GM18951 (cell line): ENCODE results near the gene CDK19.

Experiments used
- POLR2A ChIP-seq: IDR thresholded peaks from 4 replicates; pipeline ENCODE4 v1.6.1; 2011; ENCODE audit warnings: mild to moderate bottlenecking; ENCODE audit not compliant: insufficient read length, insufficient read depth; ENCODE audit errors: extremely low read depth
- in situ Hi-C: fragments of 300-500 bp; cut with MboI; formaldehyde crosslinking; loops from one replicate; pipeline ENCODE4 v1.12.0; 2022; ENCODE audit warnings: low sequenced_read_pairs, mixed read lengths, inconsistent platforms; ENCODE audit not compliant: unreplicated experiment

Gene CDK19

DNA sequence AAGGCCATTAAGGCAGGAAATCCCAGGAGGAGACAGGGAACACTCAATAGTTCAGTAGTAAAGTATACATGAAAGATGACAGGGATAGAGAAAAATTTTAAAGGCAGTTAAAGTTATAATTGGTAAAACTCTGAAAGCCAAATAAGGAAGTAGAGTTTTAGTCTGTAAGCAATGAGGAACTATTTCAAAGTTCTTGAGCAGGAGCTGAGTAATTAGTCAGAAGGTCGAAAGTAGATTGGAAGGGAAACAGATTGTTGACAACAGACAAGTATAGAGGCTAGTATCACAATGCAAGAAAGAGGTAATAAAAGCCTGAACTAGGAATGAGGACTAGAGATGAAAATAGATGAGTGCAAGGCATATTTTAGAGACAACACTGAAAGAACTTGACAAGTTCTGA is 150.3 kb downstream of the CDK19 start:
- TF ChIP-seq POLR2A: no peak
- in situ Hi-C loops: no loop called here

DNA sequence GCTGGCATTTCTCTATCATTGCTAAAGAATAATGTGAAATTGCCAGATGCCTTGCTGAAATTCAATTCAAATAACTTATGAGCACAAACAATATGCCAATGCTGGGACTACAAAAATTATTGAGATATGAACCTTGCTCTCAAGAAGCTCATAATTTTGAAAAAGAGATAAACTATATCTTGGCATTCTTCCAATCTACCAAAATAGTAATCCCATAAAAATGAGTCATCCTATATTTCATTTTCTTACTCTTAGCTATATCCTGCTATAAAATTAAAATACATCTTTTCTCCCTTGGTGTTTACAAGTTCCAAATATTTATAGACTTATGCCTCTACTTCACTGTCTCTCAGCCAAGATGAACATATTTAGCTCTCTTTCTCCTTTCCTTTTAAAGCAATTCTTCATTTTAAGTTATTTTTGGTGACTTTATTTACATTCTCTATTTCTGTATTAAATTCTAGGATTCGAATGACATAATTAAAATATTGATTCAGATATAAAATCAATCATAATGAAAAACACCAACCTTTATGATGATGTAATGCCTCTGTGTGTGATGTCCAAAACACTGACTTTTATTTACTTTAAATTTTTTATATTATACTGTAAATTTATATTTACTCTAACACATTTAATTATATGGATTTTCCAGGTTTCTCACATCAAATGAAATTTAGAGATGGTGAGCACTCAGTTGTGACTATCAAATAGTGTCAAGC is 152.6 kb downstream of the CDK19 start:
- TF ChIP-seq POLR2A: no peak
- in situ Hi-C loops: no loop called here

DNA sequence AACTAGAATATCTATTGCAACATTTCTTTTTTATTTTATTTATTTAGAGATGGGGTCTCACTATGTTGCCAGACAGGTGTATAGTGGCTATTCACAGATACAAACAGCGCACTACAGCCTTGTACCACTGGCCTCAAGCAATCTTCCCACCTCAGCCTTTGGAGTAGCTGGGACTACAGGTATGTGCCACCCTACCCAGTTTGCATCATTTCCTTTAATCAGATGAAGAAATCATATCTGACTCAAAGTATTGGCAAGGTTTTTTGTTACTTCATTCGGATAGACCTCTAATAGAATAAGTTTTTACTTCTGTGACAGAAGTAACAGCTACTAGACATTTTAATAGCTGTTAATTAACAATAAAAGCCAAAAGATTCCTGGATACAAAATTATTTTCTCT is 153.9 kb downstream of the CDK19 start:
- in situ Hi-C loops: no loop called here
- TF ChIP-seq POLR2A: no peak

DNA sequence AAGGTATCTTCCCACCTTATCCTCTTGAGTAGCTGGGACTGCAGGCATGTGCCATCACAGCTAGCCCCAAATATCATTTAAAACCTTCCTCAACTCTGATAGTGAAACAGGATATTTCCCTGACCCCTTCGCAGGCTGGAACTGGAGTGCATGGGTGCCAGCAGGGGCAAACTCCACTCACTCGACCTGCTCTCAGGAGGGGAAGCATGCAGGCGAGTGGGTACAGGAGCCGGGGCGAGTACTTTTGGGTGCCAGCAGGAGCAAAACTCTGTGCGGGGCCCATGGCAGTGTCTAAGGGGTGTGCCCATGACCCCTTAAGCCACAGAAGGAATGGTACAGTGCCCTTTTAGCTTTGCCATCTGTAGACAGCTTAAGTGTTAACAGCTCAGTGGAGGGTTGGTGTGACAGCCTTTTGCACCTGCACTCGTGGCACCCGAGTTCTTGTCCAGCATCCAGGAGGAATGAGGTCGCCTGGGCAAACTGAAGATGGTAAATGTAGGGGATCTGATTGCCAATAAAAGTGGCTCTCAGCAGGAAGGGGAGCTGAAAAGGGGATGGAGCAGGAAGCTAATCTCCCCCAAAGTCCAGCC is 155.1 kb downstream of the CDK19 start:
- in situ Hi-C loops: no loop called here

DNA sequence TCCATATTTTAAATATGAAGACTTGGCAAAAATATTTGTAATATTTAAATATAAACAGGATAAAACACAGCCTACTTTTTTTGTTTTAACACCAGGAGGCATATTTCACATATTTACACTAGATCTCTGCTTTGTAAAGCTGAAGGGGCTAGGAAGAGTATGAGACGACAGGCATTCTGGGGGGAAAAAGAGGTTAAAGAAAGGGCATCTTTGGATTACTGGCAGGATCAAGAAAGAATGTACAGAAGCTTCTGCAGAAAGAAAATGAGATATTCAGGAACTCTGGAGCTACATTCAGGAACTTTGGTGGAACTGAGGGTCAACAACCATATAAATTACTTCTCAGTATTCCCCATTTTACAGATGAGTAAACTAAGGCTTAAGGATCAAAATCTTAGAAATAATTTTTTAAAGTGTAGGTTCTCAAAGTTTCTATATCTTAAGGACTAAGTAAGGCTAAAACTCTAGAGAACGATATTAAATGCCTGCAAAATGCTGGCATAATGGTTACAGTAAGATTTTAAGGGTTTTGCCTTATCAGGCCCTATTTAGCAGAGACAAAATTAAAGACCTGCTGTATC is 156.5 kb downstream of the CDK19 start:
- no peak for TF ChIP-seq POLR2A
- in situ Hi-C loops: no loop called here

More for the DNA sequence above, 155.1 kb downstream of the CDK19 start:
- no peak for TF ChIP-seq POLR2A

DNA sequence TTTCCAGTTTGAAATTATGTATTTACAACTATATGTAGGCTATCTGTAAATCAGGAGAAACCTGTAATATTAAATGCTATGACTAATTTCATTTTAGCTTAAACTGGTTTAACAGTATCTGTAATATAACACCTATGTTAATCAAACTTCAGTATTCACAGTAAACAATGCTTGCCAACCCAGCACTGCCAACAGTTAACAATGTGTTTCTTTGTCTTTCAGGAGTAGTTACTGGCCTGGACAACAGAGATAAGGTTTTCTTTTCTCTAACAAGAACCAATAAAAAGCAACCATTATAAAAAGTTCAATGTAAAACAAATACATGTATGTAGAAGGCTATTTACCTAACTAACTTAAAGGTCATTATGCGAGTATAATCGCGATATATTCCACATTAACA is 158.8 kb downstream of the CDK19 start:
- in situ Hi-C loops: no loop called here
- TF ChIP-seq POLR2A: no peak

DNA sequence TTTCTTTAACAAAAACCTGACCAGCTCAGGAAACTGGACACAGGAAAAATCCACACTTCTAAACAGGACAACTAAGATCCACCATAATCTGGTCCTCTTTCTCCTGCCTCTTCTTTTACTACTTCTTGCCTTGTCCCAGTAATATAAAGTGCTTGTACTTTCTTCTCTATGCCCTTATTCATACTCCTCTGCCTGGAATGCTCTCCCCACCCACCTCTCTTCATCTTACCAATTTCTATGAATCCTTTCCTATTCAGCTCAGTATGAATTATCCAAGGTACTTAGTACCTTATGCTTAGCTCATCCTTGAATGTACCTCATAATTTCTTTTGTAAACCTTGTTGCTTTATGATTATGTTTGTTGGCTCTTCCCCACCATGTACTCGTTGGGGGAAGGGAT is 159.4 kb downstream of the CDK19 start:
- in situ Hi-C loops: no loop called here
- TF ChIP-seq POLR2A: no peak

DNA sequence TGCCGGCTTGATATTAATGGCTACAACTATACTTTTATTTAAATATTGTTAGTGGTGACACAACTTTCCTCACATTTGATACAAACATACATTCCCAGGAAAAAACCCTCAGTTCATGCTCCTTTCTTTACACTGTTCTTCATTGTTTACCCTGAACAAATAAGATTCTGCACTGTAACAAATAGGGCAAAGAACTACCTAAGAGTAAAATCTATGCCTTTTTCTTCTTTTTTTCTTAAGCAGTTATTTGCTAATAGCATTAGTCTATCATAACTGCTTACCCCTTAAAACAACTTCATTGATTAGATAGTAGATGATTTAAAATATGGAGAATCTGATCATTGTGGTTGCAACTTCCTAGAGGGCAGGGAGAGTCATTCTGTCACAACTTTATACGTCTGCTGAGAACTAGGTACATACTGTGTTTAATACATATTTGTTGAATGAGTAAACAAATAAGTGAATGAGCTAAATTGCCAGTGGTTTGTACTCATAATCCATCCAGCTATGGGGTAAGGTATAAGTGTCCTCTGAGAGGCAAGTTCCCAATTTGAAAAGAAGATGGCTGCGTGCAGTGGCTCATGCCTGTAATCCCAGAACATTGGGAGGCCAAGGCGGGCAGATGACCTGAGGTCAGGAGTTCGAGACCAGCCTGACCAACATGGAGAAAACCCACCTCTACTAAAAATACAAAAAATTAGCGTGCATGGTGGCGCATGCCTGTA is 161.0 kb downstream of the CDK19 start:
- TF ChIP-seq POLR2A: no peak
- in situ Hi-C loops: no loop called here

DNA sequence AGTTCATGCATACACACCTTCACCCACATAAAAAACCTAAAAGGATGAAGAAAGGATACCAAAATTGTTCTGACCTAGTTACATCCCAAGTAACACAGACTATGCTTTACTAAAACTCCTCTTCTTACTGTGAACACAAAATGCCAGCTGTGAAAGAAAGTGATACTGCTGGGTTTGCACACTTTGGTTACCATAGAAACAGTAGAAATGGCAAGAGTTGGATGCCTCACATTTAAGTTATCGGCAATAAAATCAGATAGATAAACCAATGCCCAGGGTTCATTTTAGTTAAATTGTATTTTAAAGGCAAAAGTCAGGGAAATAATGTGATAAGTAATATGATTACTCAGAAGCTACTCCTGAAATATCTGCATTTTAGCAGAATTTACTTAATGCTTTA is 161.9 kb downstream of the CDK19 start:
- in situ Hi-C loops: no loop called here
- TF ChIP-seq POLR2A: no peak

DNA sequence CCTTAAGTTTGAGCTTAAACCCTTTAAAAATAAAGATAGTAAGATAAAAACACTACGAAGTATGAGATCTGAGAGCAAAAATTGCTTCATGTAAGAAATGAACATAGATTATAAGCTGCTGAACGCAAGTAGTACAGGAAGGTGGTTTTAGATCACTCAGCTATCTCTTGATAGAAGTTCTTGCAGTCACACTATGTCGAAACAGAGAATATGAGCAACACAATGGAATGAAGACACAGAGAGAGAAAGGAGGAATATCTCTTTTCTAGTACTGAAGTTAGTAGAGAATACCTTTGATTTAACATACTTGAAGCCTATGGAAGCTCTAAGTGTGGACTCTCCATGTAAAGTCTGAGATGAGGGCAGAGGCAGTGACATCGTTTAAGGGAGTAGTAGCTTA is 162.7 kb downstream of the CDK19 start:
- no peak for TF ChIP-seq POLR2A

DNA sequence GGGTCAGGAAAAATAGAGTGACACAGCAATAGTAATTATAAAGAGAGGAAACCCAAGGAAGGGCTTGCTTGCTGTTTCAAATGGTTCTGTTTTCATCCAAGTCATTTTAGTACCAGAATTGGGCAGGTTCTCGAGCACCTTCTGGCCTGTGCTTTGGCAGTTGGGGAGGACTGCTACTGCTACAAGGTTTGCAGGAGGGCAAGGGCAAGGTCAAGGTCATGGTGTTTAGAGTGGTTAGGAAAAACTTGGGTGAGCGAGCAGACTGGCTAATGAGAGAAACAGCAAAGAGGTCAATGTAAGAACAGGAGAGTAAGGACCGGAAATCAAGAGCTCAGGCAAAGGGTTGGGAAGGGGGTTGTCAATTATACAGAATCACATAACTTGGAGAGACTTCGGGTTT is 164.5 kb downstream of the CDK19 start:
- no peak for TF ChIP-seq POLR2A
- in situ Hi-C loops: no loop called here

More for the DNA sequence above, 162.7 kb downstream of the CDK19 start:
- in situ Hi-C loops: no loop called here

DNA sequence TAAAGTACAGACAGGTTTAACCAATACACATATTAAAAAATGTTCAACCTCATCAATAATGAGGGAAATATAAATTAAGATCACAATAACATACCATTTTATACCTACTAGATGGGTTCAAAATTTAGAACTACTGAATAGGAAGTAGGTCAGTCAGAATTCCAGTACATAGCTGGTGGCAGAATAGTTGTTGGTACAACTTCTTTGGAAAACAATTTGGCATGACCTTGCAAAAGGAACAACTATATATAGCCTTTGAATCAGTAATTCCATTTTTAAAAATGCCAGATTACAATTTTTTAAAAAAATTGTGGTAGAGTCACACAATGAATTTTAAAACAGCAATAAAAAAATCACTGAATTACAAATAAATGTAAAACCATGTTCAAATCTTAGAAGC is 165.6 kb downstream of the CDK19 start:
- in situ Hi-C loops: no loop called here
- no peak for TF ChIP-seq POLR2A
